ENCODE results near the gene FADS2. TPM values are rescaled to one million over a fixed set of nuclear protein-coding genes. Genes with fewer than 3 reads are reported as not detected.
A peak's percentile ranks its signal among the peaks of the same experiment; 100 is the strongest.

Gene FADS2
- total RNA-seq, 2 donors from 2014 or later, result 5.1 to 10.2 TPM

- DNase-seq (ENCODE audit: low spot score), result peak; percentile 98
- H3K27me3 ChIP-seq, result no peaks in the 10 kb centered on the region
These were observed 12.9 kb upstream of the FADS2 start for GRCh38 chr11:61814958-61815789.

GRCh38 chr11:61815790-61816735 lies 12.0 kb upstream of the FADS2 start:
- Histone ChIP-seq H3K9me3 (no peaks in the 10 kb centered on the region), H3K4me3 (peak overlapping the region; percentile 60 to 78), H3K27ac (peak overlapping the region; percentile 96 to 99), H3K27me3 (no peaks in the 10 kb centered on the region), H3K36me3 (peaks cover 14% of the 10 kb centered on the region), H3K4me1 (peaks cover 0 to 14% of the 10 kb centered on the region in 2 donors)
- TF ChIP-seq CTCF (IDR thresholded peaks at IDR 0.05), result no peak
- peak; percentile 75 for DNase-seq (ENCODE audit: low spot score)

More at GRCh38 chr11:61814958-61815789, 12.9 kb upstream of the FADS2 start:
- Histone ChIP-seq H3K4me1 (peaks cover 0 to 14% of the 10 kb centered on the region in 2 donors), H3K27ac (peak overlapping the region; percentile 96 to 99), H3K9me3 (no peaks in the 10 kb centered on the region), H3K36me3 (peaks cover 23% of the 10 kb centered on the region), H3K4me3 (peak overlapping the region; percentile 60 to 78)
- no peak for TF ChIP-seq CTCF (IDR thresholded peaks at IDR 0.05)

GRCh38 chr11:61816736-61817455 lies 11.2 kb upstream of the FADS2 start, which contains the start of gene FADS1:
Gene FADS1 (minus strand): TSS chr11:61817003. CDS start chr11:61816929, 74 bp downstream.
- peaks cover 0 to 14% of the 10 kb centered on the region in 2 donors for H3K4me1 ChIP-seq
- H3K9me3 ChIP-seq, result no peaks in the 10 kb centered on the region
- peaks cover 7% of the 10 kb centered on the region for H3K36me3 ChIP-seq
- H3K27me3 ChIP-seq, result no peaks in the 10 kb centered on the region
- DNase-seq (ENCODE audit: low spot score), result peak; percentile 94
- H3K27ac ChIP-seq, result peak within 1 kb of the TSS; percentile 96 to 99
- TF ChIP-seq CTCF (IDR thresholded peaks at IDR 0.05), result peak; percentile 38 to 70
- H3K4me3 ChIP-seq, result peak within 1 kb of the TSS; percentile 60 to 78

- peaks cover 0 to 14% of the 10 kb centered on the region in 2 donors for H3K4me1 ChIP-seq
- no peaks in the 10 kb centered on the region for H3K27me3 ChIP-seq
- no peak for TF ChIP-seq CTCF (IDR thresholded peaks at IDR 0.05)
- H3K36me3 ChIP-seq, result no peaks in the 10 kb centered on the region
- H3K4me3 ChIP-seq, result peak overlapping the region; percentile 60 to 78
- peak overlapping the region; percentile 96 to 99 for H3K27ac ChIP-seq
- H3K9me3 ChIP-seq, result no peaks in the 10 kb centered on the region
- no peak for DNase-seq (ENCODE audit: low spot score)
These were observed 10.5 kb upstream of the FADS2 start for GRCh38 chr11:61817471-61818202.

- H3K36me3 ChIP-seq, result no peaks in the 10 kb centered on the region
- H3K27ac ChIP-seq, result no peak overlapping the region
- no peaks in the 10 kb centered on the region for H3K9me3 ChIP-seq
- no peak for TF ChIP-seq CTCF (IDR thresholded peaks at IDR 0.05)
- no peaks in the 10 kb centered on the region for H3K27me3 ChIP-seq
- no peak overlapping the region for H3K4me3 ChIP-seq
- H3K4me1 ChIP-seq, result peaks cover 0 to 14% of the 10 kb centered on the region in 2 donors
- DNase-seq (ENCODE audit: low spot score), result no peak
These were observed 7.9 kb upstream of the FADS2 start for GRCh38 chr11:61820174-61820573.

Data from right atrium auricular region (tissue), 2 donors.